T-helper 2 cell treated with Interferon-gamma antibody and Interleukin-4, amounts not matched to agents 100 ng/mL and 5 ng/mL, for 36 hours (primary cell): ENCODE measurements around the gene FITM1. TPM values are rescaled to one million over a fixed set of nuclear protein-coding genes. Genes with fewer than 3 reads are reported as not detected.

Experiments
- intact Hi-C: fragments of 100-400 bp; cut with micrococcal nuclease; formaldehyde crosslinking; loops from one replicate; pipeline ENCODE4 v1.15.1; 2023
- total RNA-seq: library from RNA; stranded (reverse); gene quantifications from 2 replicates; pipeline ENCODE4 v1.2.3, GENCODE V29; 2022

Gene FITM1
- total RNA-seq, 1 donor from 2014 or later, result 1.1 TPM

DNA sequence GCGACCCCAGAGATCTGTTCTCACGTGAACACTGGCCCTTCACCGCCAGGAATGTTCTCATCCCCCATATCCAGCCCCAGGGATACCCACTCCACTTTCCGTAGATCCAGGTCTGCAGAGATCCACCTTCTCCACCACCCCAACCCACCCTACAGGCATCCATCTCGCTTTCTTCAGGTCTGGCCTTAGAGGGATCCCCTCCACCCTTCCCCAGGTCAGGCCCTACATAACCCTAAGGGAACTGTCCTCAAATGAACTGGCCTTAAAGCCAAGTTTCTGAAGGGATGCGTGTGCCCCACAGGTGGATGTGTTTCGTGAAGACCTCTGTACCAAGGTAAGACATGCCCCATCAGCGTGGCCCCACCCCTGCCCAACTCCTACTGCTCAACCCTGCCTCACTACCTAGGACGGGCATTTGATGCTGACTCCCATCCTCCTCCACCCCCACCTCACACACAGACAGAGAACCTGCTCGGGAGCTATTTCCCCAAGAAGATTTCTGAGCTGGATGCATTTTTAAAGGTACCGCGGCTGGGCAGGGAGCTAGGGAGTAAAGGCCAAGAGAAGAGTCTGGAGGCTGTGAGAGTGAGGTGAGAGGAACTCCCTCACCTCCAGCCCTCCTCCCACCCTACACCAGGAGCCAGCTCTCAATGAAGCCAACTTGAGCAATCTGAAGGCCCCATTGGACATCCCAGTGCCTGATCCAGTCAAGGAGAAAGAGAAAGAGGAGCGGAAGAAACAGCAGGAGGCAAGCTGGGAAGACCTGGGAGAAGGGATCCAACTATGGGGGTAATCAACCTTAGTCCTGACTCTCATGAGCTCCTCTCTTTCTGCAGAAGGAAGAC, 6.4 kb downstream of the FITM1 start:
- intact Hi-C loops, result loop anchor here (1.0 kb wide), 3 partner anchors 10 to 24 kb away; partner anchors contain the start of genes DCAF11, IRF9, NRL and RNF31

DNA sequence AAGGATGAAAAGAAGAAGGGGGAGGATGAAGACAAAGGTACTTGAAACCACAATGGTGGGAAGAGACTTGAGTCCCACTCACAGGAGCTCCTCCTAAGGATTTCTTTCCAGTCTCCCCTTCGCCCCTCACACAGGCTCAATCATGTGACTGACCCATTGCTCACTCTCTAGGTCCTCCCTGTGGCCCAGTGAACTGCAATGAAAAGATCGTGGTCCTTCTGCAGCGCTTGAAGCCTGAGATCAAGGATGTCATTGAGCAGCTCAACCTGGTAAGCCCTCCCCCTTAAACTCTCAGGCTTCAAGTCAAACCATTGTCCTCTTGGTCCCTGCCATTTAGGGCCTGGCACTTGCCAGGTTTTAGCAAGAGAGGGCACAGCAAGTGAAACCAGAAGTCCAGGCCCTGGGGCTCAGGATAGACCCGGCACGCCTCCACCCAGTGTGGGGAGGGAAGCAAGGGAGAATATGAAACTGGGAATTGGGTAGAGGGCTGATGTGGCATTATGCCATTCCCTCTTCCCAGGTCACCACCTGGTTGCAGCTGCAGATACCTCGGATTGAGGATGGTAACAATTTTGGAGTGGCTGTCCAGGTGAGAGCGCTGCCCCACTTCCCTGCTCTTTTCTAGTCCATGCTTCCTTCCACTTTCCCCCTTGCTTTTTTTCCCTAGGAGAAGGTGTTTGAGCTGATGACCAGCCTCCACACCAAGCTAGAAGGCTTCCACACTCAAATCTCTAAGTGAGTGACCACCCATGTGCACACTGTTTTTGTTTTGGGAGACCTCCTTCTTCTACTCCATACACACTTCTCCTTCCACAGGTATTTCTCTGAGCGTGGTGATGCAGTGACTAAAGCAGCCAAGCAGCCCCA, 7.3 kb downstream of the FITM1 start:
- intact Hi-C loops, result no loop called here

DNA sequence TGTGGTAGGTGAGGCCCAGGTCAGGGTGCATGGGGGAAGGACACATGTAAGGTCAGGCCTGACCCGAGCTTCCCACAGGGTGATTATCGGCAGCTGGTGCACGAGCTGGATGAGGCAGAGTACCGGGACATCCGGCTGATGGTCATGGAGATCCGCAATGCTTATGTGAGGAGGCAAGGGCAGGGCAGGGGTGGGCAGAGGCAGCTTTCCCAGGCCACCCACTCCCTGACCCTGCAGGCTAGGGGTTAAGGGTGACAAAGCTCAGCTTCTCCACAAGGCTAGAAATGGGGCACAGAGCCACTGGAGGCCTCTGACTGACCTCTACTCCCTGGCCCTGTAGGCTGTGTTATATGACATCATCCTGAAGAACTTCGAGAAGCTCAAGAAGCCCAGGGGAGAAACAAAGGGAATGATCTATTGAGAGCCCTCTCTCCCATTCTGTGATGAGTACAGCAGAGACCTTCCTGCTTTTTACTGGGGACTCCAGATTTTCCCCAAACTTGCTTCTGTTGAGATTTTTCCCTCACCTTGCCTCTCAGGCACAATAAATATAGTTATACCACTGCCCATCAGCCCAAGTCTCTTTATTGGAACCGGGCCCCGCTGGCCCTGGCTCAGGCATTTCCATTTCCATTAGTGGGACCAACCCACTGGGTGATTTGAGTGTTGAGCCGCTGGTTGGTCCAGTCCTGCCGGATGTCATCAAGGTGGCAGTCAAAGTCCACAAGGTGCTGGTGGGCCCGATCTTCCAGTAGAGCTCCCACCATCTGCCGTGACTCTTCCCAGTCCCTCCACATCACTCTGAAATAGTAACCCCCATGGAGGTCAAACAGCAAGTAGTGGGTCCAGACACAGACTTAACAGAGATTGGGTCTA, 8.2 kb downstream of the FITM1 start:
- intact Hi-C loops, result no loop called here

DNA sequence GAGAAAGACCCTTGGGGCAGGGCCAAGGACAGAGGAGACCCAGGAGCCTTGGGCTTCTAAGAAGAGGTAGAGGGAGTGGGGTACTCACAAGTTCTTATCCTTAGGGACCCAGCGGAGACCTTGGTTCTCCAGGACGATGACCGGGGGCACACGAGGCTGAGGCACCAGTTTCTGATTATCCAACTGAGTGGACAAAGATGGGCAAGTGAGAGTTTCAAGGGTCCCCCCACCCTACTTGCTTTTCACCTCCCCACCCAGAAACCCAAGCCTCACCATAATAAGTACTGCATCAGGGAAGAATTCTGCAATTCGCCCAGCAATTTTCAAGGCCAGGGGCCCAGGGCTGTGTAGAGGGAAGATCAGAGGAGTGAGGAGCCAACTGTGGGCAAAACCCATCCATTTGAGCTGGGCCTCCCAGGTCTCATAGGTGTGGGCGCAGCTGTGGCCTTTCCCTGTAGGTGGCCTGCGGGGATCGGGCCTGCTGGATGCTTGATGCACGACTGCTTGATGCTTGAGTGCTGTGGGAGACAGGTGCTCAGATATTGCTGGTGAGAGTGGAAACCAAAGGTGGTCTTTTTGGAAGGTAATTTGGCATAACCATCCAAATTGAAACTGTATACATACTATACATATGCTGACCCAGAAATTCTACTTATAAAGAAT, 8.9 kb downstream of the FITM1 start:
- intact Hi-C loops, result no loop called here

DNA sequence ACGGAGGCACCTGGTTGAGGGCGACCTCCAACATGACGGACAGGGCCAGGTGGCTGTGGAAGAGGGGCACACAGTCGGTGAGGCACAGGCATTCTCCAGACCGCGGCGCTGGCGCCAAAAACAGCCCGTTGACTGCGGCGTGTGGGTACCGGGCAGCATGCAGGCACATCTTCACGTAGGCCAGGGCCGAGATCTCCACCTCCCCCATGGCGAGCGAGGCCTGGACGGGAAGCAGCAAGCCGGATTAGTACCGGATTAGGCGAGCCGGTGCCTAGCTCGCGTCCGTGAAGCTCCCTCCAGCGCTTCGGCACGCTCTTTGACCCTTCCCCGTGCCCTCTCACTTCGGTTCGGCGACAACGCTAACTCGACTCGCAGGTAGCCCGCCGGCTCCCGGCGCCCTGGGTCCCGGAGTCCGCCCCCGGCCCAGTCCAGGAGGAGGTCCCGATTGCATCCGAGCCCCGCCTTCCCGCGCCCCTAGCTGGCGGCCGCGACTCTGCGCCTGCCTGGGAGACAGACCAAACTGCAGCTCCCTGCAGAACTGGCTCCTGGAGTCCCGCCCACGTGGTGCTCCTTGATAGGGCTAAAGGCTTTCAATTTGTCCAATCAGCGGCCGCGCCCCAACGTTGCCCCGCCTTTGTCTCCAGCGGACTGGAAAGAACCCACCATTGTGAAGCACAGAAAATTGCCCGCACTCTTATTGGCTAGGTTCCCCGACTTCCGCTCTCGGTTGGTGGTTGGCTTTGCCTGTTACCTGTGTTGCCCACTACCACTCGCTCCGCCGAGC, 10.8 kb downstream of the FITM1 start, which contains the start of gene EMC9:
Gene EMC9 (minus strand): TSS at position 495 of the 784 bp plus-strand sequence. CDS start 287 bp downstream, at position 208.
- intact Hi-C loops, result loop anchor here (1.0 kb wide), 3 partner anchors 20 to 91 kb away; partner anchors contain the start of genes DCAF11, GMPR2, IRF9 and NEDD8

DNA sequence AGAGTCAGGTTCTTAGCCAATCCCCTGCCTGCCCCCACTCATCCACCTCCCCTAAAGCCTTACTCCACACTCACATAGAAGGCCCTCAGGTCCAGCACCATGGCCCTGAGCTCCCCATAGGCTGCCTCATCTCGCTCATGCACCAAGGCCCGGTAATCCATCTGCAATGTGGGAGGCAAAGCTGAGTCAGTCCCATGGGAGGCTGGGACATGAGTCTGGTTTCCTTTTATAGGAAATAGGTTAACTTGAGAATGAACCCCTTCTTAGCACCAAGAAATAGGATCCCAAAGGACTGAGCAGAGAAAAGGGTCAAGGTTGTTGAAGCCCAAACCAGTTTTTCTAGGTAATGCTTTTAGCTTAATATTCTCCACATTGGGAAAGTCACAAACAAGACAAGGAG, 13.1 kb downstream of the FITM1 start:
- intact Hi-C loops, result no loop called here

DNA sequence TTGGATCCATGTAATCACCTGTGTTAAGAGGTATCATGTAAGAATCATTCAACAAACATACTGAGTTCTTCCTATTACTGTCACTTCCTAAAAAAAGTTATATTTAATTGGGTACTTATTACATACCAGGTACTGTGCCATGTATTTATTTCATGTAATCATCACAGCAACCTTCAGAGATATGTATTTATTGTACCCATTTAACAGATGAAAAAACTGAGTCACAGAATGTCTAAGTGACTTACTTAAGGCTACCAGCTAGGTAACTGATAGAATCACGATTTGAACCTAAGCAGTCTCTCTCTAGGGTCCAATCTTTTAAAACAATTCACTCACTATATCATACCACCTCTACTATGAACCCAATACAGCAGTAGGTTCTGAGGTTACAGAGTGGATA, 14.0 kb downstream of the FITM1 start:
- intact Hi-C loops, result no loop called here

DNA sequence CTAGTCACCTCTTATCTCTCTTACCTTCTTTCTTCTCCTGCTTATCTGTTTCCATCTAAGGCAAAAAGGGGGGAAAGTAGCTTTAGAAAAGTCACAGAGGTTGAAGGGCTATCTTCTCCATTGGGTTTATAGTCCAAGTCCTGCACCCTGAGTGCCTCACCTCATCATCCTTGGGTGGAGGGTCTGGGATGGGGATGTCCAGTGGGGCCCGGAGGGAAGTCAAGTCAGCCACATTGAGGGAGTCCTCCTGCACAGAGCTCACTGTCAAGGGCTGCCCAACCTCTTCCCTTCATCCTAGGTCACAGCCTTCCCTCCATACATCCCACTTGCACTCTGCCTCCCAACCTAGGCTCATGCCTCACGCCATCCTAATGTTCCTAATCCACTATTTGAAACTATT, 14.8 kb downstream of the FITM1 start:
- intact Hi-C loops, result loop anchor here (5.0 kb wide), 2 partner anchors 152 to 678 kb away; partner anchors contain the start of genes DHRS1, NGDN and NOP9

DNA sequence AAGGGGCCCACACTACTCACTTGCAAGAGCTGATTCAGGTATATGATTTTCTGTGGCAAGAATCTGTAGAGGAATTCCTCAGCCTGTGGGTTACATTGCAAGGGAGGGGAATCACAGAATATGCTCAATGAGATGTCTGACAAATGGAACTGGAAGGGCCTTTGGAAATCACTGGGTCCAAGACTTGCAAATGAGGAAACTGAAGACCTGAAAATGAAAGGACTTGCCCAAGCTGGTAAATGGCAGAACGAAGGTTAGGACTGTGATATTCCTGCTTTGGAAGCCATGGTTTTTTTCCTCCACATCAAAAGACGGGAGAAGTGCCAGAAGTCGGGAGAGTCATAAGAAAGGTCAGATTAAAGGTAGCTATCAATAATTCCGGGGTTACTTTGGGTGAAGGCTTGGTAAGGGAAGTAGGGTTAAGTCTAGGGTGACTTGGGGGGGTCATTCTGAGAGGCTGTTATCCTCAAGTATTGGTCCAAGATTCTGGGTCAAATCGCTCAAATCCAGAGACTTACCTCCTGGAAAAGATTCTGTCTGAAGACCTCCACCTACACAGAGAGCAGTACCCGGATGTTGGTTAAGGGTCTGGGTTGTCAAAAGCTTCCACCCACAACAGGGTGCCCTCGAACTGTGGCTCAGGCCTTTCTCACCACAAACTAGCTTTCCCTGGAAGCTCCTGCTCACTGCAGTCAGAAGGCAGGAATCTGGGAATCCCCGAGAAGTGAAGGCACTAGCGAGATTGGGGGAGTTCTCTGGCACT, 15.4 kb downstream of the FITM1 start:
- intact Hi-C loops, result loop anchor here (1.0 to 5.0 kb wide), 3 partner anchors 65 to 679 kb away; partner anchors contain the start of genes DHRS1, NGDN and NOP9

DNA sequence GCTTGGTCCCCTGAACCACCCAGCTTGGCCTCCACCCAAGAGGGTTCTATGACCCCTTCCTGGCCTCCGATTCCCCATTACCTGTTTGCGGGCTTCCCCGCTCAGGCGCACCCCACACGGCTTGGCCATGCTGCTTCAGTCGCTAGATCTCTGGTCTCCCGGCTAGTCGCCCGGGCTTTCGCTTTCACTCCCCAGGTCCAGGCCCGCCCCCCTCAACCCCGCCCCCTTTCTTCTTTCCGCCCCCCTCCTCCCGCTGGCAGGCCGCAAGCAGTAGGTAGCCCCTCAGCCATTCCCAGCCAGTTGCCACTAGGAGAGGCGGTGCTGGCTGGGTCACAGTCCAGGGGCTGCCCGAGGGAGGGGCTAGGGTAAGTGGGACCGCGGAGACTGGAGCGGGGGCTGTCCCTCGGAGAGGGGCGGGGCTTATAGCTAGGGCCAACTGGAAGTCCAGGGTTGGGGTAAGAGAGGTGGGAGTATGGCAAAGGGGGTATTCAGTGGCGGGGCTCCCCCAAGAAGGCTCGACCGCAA, 16.1 kb downstream of the FITM1 start, which contains the start of gene PSME2:
Gene PSME2 (minus strand): TSS at position 158 of the 525 bp plus-strand sequence. CDS start 29 bp downstream, at position 129.
- intact Hi-C loops, result loop anchor here (1.0 to 5.0 kb wide), 3 partner anchors 65 to 679 kb away; partner anchors contain the start of genes DHRS1, NGDN and NOP9

DNA sequence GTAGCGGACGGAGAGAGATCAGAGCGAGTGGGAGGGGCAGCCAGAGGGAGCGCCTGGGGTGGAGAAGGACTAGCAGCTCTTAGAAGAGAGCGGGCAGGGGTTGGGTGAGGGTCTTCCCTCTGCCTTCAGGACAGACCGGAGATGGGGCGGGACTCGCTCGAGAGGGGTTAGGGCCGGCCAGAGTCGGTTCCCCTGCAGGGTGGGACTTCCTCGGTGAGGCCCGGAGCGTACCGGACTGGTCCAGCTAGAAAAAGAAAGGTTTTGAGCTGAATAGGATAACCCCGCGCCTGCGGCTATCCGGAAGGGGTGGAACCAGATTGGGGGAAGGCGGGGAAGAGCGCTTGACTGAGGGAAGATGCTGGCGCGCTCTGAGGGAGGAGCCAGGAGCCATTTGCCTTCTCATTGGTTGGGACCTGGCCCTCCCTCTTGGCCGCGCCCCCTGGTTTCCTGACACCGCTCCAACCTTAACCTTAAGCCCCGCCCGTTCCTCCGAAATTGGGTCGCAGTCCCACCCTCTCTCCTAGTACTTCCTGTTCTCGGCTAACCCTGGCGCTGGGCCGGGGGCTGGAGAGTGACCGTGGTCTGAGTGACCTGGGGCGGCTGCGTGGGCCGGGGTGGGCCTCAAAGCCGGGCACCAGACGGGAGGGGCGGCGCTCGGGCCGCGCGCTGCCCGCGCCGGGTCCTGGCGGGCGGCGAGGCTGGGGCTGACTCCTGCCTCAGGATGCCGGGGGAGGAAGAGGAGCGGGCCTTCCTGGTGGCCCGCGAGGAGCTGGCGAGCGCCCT, 16.7 kb downstream of the FITM1 start, which contains the start of gene RNF31:
Gene RNF31 (plus strand): TSS at position 521 of the 783 bp plus-strand sequence. CDS start 201 bp downstream, at position 722.
- intact Hi-C loops, result loop anchor here (1.0 to 5.0 kb wide), 9 partner anchors 11 to 680 kb away; partner anchors contain the start of genes CHMP4A, DCAF11, DHRS1 and IPO4

DNA sequence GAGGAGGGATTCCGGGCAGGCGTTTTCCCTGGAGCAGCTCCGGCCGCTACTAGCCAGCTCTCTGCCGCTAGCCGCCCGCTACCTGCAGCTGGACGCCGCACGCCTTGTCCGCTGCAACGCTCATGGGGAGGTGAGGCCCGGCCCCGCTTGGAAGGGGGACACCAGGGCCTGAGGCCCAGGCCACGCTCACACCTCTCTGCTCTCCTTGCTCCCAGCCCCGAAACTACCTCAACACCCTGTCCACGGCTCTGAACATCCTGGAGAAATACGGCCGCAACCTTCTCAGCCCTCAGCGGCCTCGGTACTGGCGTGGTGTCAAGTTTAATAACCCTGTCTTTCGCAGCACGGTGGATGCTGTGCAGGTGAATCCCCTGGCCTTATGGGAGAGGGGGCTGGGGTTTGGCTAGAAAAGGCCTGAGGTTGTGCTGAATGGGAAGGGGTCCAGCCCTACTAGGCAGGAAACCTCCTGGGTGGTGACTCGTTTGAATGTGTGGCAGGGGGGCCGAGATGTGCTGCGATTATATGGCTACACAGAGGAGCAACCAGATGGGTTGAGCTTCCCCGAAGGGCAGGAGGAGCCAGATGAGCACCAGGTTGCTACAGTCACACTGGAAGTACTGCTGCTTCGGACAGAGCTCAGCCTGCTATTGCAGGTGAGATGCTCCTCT, 17.4 kb downstream of the FITM1 start:
- intact Hi-C loops, result loop anchor here (1.0 to 5.0 kb wide), 8 partner anchors 12 to 681 kb away; partner anchors contain the start of genes CHMP4A, DCAF11, DHRS1 and IPO4

DNA sequence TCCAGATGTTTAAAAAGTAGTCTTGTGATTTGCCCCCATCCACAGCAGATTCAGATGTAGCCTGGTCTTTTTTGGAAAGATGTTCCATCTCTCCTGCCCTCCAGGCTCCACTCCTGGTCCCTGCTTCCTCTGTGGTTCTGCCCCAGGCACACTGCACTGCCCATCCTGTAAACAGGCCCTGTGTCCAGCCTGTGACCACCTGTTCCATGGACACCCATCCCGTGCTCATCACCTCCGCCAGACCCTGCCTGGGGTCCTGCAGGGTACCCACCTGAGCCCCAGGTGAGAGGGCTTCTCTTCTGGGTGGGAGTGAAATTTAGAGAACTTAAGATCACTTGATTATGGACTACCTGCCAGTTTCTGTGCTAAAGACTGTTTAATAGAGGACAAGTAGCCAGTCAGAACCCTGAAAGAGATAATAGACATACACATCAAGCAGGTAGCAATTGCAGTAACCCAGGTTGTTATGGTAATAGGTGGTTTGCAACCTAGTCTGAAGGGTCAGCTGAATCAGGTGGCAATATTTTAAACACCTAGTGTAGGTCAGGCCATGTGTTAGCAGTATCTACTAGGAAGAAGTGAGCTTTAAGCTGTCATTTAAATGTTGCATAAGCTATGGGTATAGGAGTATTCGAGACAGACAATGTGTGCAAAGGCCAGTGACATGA, 19.0 kb downstream of the FITM1 start:
- intact Hi-C loops, result loop anchor here (5.0 kb wide), 2 partner anchors 148 to 682 kb away; partner anchors contain the start of genes DHRS1, NGDN and NOP9

DNA sequence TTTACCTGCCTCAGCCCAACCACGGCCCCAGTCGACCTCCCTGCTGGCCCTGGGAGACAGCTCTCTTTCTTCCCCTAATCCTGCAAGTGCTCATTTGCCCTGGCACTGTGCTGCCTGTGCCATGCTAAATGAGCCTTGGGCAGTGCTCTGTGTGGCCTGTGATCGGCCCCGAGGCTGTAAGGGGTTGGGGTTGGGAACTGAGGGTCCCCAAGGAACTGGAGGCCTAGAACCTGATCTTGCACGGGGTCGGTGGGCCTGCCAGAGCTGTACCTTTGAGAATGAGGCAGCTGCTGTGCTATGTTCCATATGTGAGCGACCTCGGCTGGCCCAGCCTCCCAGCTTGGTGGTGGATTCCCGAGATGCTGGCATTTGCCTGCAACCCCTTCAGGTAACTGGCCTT, 19.6 kb downstream of the FITM1 start:
- intact Hi-C loops, result no loop called here

DNA sequence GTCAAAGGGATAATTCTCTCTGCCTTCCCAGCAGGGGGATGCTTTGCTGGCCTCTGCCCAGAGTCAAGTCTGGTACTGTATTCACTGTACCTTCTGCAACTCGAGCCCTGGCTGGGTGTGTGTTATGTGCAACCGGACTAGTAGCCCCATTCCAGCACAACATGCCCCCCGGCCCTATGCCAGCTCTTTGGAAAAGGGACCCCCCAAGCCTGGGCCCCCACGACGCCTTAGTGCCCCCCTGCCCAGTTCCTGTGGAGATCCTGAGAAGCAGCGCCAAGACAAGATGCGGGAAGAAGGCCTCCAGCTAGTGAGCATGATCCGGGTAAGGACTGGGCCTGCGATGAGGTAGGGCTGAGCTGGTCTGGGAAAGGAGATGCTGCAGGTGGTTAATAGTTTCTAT, 20.1 kb downstream of the FITM1 start:
- intact Hi-C loops, result no loop called here

DNA sequence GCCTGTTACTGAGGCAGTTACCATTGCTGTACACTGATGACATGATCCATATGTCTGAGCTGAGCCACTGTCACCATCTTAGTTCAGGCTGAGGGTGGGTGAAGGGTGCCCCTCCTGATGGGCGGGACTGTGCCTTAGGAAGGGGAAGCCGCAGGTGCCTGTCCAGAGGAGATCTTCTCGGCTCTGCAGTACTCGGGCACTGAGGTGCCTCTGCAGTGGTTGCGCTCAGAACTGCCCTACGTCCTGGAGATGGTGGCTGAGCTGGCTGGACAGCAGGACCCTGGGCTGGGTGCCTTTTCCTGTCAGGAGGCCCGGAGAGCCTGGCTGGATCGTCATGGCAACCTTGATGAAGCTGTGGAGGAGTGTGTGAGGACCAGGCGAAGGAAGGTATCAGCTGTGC, 20.5 kb downstream of the FITM1 start:
- intact Hi-C loops, result no loop called here
